NCI-H128 (cell line): ENCODE results near the gene ARF3.

ENCODE experiments used
- DNase-seq: peaks from one replicate; lab custom pipeline; 2025; ENCODE audit not compliant: unreplicated experiment; lab: John Stamatoyannopoulos, UW

Gene ARF3

DNA sequence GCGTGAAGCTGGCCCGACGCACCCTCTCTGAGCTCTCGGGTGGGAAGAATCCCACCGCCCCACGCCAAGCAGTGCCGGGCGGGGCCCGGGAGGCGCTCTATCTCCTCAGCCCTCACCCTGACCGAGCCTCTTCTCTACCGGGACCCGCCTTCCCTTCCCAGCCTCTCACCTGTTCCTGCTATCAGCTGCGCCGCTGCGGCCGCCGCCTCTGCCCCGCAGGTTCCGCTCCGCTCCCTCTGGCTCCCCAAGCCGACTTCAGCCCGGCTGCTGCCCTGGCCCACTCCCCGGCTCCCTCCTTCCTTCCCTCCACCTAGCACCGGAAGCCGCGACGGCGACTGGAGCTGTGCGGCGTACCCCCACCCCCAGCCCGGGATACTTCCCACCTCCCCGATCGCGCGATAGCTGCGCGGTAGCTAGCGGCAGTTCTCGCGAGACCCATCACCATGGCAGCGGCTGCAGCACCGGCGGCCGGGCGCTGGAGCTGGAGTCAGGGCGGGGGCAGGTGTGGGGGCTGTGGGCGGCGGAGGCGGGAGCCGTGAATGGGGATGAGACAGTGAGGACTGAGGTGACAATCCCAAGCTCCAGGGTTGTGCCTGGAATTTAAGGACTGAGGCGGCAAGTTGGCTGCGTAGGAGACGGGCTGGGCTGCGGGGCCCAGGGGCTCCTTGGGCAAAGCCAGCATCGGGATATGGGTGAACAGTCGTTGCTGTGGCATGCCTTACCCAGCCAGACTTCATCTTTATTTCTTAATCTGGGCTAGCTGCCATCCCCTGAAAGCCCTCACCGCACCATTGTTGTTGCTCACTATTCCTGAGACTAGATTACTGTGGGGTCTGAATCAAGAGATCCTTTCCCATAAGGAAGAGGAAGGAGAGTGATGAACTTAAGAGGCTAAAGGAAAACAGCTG, at the start of gene ARF3:
Gene ARF3, minus strand, starts transcription at position 347 of the 908 bp plus-strand sequence. CDS start 16,392 bp downstream, outside the sequence.
- peak; percentile 96 for DNase-seq

DNA sequence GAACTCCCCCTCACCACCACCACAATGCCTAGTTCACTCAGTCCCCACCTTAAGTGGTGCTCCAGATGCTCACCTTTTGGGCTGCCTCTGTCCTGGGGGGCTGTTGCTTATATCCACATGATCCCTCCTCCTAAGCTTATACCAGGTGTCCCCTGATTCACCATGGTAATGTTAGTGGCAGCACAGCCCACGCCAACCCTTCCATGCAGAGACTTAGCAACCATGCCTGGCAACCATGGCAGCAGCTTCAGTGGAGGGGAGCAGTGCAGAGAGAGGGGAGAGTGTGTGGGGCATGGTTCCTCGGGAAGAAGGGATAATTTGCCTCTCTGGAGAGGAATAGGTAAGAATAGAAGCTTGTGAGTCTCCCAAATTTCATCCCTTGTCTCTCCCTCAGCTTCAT, 43.1 kb upstream of the ARF3 start:
- no peak for DNase-seq

DNA sequence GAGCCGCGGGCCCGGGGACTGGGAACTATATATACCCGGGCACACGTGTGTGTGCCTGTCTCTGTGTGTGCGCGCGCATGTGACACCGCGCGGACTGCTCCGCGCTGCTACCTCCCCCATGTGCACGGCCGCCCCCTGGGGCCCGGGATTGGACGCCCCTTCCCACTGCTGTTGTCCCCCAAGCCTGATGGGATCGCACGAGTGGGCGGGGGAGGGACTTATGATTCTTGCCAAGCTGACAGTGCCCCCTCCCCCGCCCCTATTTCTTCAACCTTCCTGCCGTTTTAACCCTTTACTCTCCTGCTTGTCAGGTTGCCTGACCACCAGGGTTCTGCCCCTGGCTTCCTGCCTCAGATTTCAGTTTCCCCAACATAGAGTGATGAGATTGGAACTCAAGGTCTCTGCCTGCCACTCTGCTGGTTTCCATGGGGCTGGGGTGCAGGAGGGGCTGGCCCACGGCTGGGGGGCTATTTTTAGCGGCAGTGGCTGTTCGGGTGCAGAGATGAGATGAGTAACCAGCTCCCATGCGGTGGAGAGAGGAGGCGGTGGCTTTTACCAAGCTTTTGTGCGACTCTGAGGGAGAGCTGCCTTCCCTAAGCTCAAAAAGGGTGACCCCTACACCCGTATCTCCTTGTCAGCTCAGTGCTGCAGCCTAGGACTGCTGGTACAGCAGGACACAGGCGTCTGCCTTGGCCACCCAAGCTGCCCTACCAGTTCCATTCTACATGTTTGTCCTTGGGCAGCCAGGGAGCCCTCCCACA, 42.3 kb upstream of the ARF3 start, which contains the start of gene DDN:
Gene DDN, minus strand, starts transcription at position 5 of the 761 bp plus-strand sequence. CDS start 88 bp downstream, outside the sequence.
- no peak for DNase-seq

GRCh38 chr12:48998497-48999353, 41.4 kb upstream of the ARF3 start:
- DNase-seq, result no peak

DNA sequence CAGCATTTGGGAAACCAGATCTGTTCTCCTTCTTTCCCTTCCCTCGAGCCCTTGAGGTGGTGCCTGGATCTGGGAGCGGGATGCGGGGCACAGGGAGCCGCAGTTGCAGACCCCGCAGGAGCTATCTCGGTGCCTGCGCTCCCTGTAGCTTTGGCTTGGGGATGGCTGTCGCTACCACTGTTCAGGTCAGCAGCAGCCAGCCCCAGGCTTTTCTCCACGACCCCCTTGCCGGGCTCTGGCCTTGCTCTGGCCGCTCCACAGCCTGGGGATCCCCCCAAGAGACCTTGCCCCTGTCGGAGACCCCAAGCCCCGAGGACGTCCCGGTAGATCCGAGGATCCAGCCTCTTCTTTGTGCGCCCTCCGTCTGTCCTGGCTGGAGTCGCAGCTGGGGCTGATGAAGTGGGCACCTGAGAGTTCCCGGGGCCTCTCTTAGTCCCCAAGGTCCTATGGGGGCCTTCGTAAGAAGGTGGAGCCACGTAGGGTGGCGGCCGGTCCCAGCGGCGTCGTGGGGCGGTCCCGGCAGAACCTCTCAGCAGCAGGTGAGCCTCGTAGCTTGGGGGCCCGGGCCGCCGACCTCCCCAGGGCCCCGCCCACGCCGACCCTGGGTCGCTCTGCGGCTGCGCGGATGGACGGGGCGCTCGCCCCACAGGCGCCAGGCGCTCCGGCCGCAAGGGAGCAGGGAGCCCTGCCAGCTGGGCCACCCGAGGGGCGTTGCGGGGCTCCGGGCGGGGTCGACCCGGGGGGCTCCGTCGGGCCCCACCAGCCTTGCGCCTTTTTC, 40.6 kb upstream of the ARF3 start:
- no peak for DNase-seq

DNA sequence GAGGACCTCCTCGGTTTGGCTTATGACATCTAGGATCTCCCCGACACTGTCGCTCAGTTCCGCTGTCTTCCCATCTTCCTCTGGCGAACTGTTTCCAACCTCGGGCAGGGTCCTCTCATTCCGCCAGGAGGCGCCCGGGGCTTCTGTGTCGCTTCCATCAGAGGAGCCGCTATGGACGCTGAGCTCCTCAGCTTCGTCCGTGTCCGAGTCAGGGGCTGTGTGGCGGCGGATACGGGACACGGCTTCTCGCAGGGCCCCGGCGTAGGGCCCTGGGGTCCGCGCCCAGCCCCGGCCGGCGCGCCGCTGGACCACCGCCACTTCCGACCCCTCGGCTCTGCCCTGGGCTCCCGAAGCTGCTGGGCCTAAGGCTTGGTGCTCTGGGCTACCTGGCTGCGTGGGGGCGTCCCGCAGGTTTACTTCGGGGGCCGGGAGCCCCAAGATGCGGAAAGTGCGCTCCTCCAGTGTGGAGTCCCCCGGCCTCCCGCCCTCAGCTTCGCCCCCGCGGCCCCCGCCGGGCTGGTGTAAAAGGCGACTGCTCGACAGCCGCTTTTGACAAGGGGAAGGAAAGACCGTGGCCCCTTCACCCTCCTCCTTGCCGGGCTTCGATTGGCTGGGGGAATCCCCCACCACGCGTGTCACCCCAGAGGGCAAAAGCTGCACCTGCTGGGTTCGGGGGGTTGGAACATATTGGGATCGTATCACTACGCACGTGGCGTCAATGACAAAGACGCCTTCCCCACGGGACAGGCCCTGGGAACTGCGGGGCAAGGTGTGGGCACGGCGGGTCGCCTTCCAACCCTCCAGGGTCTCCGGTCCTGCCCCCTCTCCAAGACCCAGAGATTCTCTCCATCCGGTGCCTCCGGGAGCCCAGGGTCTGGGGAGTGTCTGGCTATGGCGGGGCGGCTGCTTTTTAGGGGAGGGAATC, 39.8 kb upstream of the ARF3 start:
- DNase-seq, result peak; percentile 70

DNA sequence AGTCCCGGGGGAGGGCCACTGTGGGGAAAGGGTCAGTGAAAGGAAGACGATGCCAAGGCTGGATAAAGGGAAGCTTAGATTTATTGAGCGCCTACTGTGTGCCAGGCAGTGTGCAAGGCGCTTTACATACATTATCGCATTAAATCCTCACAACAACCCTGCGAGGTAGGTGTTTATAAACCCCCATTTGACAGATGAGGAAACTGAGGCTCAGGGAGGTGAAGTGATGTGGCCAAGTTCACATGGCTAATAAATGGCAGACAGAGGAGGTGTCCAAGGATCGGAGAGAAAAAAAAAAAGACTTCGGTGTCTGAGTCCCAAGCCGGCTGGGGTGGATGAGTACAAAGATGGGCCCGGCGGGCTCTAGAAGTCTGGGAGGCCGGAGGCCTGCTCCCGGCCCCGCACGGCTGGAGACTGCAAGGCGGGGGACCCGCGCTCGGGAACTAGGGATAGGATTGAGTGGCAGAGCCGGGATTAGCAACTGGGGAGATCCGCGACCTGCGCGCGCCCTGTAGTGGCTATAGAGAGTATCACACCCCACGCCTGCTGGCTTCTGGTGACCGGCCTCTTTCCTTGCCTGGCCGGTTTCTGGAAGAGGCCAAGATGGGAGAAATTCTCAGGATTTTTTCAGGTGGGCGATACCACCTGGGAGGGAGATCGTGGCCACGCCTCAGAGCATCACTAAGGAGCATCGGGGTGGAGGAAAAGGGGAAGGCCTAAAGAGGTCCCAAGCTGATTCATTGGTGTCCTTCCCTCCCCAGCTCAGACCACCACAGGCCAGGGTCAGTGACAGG, 38.0 kb upstream of the ARF3 start:
- DNase-seq, result peak; percentile 78

GRCh38 chr12:48994224-48995085, 37.2 kb upstream of the ARF3 start:
- DNase-seq, result no peak

DNA sequence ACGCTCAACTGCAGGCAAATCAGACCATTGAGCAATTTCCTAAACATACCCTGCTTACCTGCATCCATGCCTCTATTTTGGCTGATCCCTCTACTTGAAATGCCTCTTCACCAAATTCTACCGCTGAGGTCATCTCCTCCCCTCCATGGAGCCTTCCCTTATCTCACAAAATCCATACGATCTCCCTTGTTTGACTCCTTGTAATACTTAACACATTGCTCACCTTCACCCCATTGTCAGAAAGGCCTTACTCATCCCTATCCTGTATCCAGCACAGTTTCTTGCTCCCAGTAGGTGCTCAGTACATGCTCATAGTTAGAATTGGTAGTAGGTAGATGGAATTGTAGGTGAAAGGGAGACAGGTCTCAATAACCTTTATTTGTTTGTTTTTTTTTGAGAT, 36.5 kb upstream of the ARF3 start:
- no peak for DNase-seq

DNA sequence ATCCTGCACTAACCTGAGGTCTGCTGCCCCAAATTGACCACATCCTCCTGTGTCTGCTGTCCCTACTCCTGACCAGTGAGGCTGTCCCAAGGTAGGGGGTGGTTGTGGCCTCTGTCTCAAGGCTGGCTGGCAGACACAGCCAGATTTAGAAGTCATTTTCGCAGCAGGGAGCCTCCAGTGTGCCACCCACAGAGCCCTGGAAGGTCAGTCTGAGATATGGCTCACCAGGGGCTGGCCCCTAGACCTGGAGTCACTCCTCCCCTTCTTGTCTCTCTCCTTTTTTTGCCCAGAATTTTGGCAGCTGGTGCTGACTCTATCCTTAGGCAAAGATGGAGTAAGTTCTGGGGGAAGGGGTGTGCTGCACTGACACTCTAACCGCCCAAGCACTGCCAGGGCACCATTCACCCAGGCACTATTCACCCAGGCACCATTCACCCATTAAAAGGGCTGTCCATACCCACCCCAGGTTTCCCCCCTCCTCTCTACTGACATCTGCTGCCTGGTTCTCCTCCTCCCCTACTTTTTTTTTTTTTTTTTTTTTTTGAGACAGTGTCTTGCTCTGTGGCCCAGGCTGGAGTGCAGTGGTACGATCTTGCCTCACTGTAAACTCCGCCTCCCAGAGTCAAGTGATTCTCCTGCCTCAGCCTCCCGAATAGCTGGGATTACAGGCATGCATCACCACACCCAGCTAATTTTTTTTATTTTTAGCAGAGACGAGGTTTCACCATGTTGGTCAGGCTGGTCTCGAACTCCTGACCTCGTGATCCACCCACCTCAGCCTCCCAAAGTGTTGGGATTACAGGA, 34.2 kb upstream of the ARF3 start:
- DNase-seq, result no peak

DNA sequence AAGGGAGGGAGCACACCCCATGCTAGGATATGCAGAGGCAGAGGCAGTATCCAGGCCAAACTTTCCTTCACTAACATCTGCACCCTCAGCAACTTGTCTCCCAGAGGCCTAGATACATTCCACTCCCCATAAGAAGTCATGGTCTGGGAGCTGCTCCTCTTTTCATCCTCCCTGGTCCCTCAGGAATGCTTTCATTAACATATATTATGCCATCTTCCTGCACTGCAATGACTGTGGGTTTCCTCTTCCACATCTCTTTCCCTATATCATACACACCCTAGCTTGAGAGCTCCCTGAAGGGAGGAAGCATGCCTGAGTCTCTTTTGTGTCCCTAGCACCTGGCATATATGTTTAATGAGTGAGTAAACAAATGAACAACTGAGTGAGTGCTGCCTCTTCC, 33.3 kb upstream of the ARF3 start:
- DNase-seq, result no peak

DNA sequence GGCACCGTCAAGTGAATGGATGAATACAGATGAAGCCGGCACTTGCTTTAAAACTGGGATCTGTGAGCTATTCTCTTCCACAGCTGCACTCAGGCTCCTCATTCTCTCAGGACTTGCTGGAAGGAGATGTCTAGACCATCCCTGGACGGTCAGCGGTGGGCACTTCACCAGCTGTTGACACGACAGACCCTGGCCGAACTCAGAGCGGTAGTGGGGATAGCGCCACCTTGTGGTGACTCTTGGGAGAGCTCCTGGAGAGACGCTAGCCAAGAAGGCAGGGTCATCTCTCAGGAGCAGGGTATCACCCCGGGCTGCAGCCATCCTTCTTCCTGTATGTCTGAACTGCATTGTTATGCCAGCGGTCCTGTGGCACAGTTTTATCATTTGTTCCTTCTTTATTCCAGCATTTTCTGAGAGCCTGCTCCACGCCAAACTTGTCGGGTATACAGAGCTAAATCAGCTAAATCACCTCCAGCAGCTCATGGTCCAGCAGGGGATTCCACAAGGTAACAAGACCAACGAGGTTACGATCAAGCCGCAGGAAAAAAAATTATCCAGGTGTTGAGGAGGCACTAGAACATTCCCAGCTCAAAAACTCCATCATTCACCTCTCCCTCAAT, 30.9 kb upstream of the ARF3 start:
- peak; percentile 45 for DNase-seq

DNA sequence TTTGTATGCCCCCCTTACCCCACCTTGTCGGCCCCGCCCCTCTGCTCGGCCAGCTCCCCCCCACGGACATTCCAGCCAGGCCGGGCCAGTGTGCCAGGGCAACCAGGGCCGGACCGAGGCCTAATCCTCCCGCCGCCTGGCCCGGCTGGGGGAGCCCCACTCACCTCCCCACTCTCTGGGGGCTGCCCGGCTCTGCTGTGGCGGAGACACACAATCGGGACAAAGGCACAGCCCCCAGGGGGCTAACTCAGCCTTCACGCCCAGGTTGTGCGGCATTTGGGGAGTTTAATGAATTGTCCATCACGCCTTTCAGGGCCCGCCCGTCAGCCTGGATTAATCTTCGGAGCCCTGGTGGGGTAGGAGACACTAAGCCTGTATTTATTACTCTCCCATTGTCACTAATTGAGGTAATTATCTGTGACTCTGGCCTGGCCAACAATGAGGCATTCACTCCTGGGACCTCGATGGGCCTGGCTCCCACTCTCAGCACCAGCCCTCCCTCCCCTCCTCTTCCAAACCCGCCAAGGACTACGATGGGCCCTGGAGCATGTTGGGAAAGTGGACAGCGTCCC, 29.5 kb upstream of the ARF3 start:
- no peak for DNase-seq

DNA sequence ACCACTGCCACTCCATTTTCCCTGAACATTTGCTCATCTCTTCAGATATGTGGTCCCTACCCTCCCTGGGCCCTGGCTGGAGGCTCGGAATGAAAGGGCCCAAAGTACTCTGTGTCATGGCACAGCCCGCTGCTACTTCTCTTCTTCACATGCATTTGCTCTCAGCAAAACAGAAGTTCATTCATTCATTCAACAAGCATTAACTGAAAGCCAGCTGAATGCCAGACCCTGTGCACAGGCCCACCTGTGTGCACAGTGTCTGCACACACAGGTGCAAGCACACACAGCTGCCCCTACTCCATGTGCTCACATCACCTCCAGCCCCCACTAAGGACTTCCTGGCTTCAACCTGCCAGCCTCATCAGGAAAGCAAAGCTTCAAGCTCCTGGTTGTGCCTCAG, 28.6 kb upstream of the ARF3 start:
- no peak for DNase-seq

DNA sequence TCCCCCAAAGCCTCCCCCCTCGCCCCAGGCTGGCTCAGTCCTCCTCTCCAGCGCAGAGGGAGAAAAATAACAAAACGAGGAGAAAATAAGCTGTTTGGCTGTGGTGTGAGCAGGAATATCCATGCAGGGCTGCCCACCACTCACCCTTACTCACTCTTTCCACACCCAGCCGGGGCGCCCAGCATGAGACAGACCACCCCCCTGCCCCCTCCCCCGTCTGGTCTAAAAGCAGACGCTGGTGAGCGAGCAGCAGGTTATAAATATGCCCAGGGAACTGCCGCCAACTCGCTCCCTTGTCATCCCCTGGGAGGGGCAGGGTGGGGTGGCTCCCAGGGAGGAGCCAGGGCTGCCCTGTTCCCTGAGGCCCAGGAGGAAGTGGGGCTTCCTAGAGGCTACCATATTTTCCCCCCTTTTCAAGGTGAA, 28.2 kb upstream of the ARF3 start:
- no peak for DNase-seq
